ENCODE measurements around the gene SNRPE. TPM values are rescaled to one million over a fixed set of nuclear protein-coding genes. Genes with fewer than 3 reads are reported as not detected.

SNRPE gene
- total RNA-seq, 2 experiments from 2014 or later, result 344 to 373 TPM

DNA sequence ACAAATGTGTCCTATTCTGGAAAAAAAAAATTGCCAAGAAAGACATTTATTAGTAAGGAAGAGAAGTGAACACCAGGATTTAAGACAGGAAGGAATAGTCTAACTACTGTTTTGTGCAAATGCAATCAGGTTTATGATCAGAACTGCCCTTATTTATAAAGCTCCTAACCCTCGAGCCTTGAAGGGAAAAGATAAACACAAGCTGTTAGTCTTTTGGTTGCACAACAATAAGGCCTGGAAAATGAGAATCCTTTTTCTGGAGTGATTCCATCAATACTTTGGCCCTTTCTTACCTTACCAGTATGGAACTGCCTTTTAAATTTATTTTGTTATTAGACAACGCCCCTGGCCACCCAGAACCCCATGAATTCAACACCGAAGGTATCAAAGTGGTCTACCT lies 52.9 kb downstream of the SNRPE start:
- no peak for DNase-seq
- POLR2A ChIA-PET, result interaction anchor here (0.7 kb wide), 1 partner anchor 29 kb away, joined by 3 read pairs; no protein-coding TSS in a partner anchor
- ATAC-seq, result no peak
- H3K4me1 Mint-ChIP-seq (ENCODE audit: low read depth), result no peaks in the 10 kb centered on the region
- no peaks in the 10 kb centered on the region for H3K9me3 Mint-ChIP-seq
- H3K36me3 Mint-ChIP-seq (ENCODE audit: low read depth), result no peaks in the 10 kb centered on the region
- TF ChIP-seq, protein P1, sequence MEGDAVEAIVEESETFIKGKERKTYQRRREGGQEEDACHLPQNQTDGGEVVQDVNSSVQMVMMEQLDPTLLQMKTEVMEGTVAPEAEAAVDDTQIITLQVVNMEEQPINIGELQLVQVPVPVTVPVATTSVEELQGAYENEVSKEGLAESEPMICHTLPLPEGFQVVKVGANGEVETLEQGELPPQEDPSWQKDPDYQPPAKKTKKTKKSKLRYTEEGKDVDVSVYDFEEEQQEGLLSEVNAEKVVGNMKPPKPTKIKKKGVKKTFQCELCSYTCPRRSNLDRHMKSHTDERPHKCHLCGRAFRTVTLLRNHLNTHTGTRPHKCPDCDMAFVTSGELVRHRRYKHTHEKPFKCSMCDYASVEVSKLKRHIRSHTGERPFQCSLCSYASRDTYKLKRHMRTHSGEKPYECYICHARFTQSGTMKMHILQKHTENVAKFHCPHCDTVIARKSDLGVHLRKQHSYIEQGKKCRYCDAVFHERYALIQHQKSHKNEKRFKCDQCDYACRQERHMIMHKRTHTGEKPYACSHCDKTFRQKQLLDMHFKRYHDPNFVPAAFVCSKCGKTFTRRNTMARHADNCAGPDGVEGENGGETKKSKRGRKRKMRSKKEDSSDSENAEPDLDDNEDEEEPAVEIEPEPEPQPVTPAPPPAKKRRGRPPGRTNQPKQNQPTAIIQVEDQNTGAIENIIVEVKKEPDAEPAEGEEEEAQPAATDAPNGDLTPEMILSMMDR (IDR thresholded peaks at IDR 0.05), result no peak
- no peak overlapping the region for H3K4me3 Mint-ChIP-seq
- intact Hi-C loops (cut with micrococcal nuclease), result no loop called here
- H3K27ac Mint-ChIP-seq, result no peak overlapping the region
- CTCF ChIA-PET, result interaction anchor here (0.7 to 1.0 kb wide), 2 partner anchors 160 to 248 kb away, joined by 3 read pairs; no protein-coding TSS in a partner anchor
- H3K27me3 Mint-ChIP-seq, result no peaks in the 10 kb centered on the region

DNA sequence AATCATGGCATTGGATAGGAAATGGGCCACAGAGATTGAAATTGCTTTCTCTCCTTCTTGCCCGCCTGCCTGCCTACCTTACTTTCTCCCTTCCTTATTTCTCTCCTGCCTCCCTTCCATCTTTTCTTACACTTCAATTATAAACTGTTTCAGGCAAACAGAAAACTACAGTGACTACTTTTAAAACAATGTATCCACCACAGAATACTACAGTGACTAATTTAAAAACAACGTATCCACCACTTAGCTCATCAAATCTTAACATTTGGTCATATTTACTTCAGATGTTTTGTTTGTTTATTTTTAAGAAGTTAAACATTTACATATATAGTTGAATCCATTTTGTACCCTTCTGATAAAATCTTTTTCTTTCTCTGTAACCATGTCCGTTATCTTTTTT lies 54.4 kb downstream of the SNRPE start:
- intact Hi-C loops (cut with micrococcal nuclease), result no loop called here
- H3K4me1 Mint-ChIP-seq (ENCODE audit: low read depth), result no peaks in the 10 kb centered on the region
- H3K9me3 Mint-ChIP-seq, result no peaks in the 10 kb centered on the region
- TF ChIP-seq, protein P1 (IDR thresholded peaks at IDR 0.05), result no peak
- H3K36me3 Mint-ChIP-seq (ENCODE audit: low read depth), result no peaks in the 10 kb centered on the region
- DNase-seq (no peak), ATAC-seq (no peak)
- no peak overlapping the region for H3K27ac Mint-ChIP-seq
- H3K4me3 Mint-ChIP-seq, result no peak overlapping the region
- no peaks in the 10 kb centered on the region for H3K27me3 Mint-ChIP-seq
- ChIA-PET POLR2A (interaction anchor here (0.6 kb wide), 1 partner anchor 116 kb away, joined by 4 read pairs; no protein-coding TSS in a partner anchor), CTCF (no interaction called here)

DNA sequence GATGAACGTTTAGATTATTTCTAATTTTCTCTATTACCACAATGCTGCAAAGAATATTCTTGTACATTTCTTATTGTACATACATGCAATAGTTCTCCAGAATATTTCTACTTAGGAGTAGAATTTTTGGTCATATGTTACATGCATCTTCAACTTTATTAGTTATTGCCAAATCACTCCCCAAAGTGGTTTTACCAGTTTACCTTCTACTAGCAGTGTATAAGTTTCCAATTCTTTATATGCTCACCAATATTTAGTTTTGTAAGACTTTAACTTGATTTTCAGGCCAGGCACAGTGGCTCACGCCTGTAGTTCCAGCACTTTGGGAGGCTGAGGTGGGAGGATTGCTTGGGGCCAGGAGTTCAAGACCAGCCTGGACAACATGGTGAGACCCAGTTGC lies 55.4 kb downstream of the SNRPE start:
- Mint-ChIP-seq H3K4me1 (ENCODE audit: low read depth) (no peaks in the 10 kb centered on the region), H3K27me3 (no peaks in the 10 kb centered on the region), H3K27ac (no peak overlapping the region), H3K4me3 (no peak overlapping the region), H3K9me3 (no peaks in the 10 kb centered on the region), H3K36me3 (ENCODE audit: low read depth) (no peaks in the 10 kb centered on the region)
- DNase-seq, result no peak
- CTCF ChIA-PET, result no interaction called here
- POLR2A ChIA-PET, result no interaction called here
- intact Hi-C loops (cut with micrococcal nuclease), result no loop called here
- TF ChIP-seq, protein P1 (IDR thresholded peaks at IDR 0.05), result no peak
- no peak for ATAC-seq

Other genes with a start within 250 kb of the SNRPE start
- gene ATP2B4, start 234.8 kb upstream of the SNRPE start, total RNA-seq, result 10 to 100 TPM; 12.0 to 15.9 TPM
- gene LAX1, start 96.4 kb upstream of the SNRPE start, total RNA-seq, result 10 to 100 TPM; 20.7 to 21.1 TPM
- 10 to 100 TPM; 17.3 to 17.7 TPM for gene ZBED6, start 66.0 kb upstream of the SNRPE start, total RNA-seq
- 10 to 100 TPM; 77.9 to 83.1 TPM for gene ZC3H11A, start 66.0 kb upstream of the SNRPE start, total RNA-seq
- gene SOX13, start 211.5 kb downstream of the SNRPE start, total RNA-seq, result 1 to 10 TPM; 1.6 to 1.7 TPM

Measured in activated CD8-positive, alpha-beta T cell treated with anti-CD3 and anti-CD28 coated beads for 36 hours (primary cell).